MG63 (cell line): ENCODE data around the gene ARHGEF26. TPM values are rescaled to one million over a fixed set of nuclear protein-coding genes. Genes with fewer than 3 reads are reported as not detected.

Source experiments
- DNase-seq: peaks from one replicate; pipeline ENCODE4 v3.0.0-alpha.2; 2020
- H3K27me3 ChIP-seq: fragments of 250-450 bp; sonication (Bioruptor Pico); 2 replicates; pipeline ENCODE4 v1.5.1; 2020; ENCODE audit warnings: mild to moderate bottlenecking, moderate library complexity
- H3K36me3 ChIP-seq: fragments of 250-450 bp; sonication (Bioruptor Pico); 2 replicates; pipeline ENCODE4 v1.5.1; 2020; ENCODE audit warnings: mild to moderate bottlenecking, moderate library complexity
- H3K4me3 ChIP-seq: fragments of 250-450 bp; sonication (Bioruptor Pico); 2 replicates; pipeline ENCODE4 v1.5.1; 2020; ENCODE audit warnings: mild to moderate bottlenecking, moderate library complexity
- H3K9me3 ChIP-seq: fragments of 250-450 bp; sonication (Bioruptor Pico); 2 replicates; pipeline ENCODE4 v1.5.1; 2020; ENCODE audit warnings: mild to moderate bottlenecking, moderate library complexity
- total RNA-seq: library from RNA; depleted of rRNA; stranded (reverse); fragments of >200 nt; shearing (Covaris generic); gene quantifications from 2 replicates; pipeline ENCODE4 v1.2.3, GENCODE V29; 2014; ENCODE audit warnings: low replicate concordance

ARHGEF26 gene
- total RNA-seq, 1 experiment from 2014 or later: 0.63 TPM

GRCh38 chr3:154137036-154137435 is 15.8 kb downstream of the ARHGEF26 start:
- Histone ChIP-seq H3K4me3 (no peak overlapping the region), H3K27me3 (peaks cover 3% of the 10 kb centered on the region), H3K9me3 (no peaks in the 10 kb centered on the region), H3K36me3 (no peaks in the 10 kb centered on the region)
- no peak for DNase-seq

- no peak for DNase-seq
- H3K36me3 ChIP-seq: no peaks in the 10 kb centered on the region
- H3K4me3 ChIP-seq: no peak overlapping the region
- H3K9me3 ChIP-seq: no peaks in the 10 kb centered on the region
- peaks cover 3% of the 10 kb centered on the region for H3K27me3 ChIP-seq
These were observed 18.8 kb downstream of the ARHGEF26 start for GRCh38 chr3:154139996-154140436.

DNA sequence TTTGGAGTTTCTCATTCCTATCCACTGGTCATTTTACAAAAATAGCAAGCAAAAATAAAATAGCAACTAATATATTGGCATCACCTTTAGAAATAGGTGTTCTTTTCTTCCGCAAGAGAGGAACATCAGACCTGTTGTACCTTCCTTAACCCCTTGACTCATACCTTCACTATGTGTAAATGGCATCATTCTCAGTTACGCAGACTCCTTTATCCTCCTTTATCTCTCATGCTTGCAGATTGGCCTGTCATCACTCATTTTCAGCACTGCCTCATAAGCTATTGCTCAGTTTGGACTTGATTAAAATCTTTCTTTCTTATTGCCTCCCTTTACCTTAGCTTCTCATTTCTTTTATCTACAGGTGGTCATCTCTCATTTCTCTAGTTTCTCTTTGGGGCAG is 21.4 kb downstream of the ARHGEF26 start:
- H3K36me3 ChIP-seq: no peaks in the 10 kb centered on the region
- no peak for DNase-seq
- H3K27me3 ChIP-seq: peaks cover 3% of the 10 kb centered on the region
- no peaks in the 10 kb centered on the region for H3K9me3 ChIP-seq
- no peak overlapping the region for H3K4me3 ChIP-seq

DNA sequence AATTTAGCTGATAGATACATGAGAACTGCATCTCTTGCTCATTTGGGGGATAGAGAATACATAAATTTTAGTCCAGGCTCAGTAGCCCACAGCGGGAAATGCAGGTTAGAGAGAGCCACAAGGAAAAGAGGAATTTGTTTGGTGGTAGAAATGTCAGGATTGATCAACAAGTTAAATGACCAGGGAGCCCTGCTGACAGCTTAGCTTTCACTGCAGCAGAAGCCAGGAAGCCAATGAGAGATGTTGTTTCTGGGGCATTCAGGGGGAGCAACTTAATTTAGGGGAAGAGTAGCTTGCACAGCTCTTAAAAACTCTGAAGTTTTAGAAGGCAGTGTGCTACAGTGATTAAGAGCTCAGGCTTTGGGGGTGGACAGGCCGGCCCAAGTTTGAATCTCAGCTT is 22.7 kb downstream of the ARHGEF26 start:
- DNase-seq: no peak
- no peak overlapping the region for H3K4me3 ChIP-seq
- no peaks in the 10 kb centered on the region for H3K36me3 ChIP-seq
- H3K9me3 ChIP-seq: no peaks in the 10 kb centered on the region
- H3K27me3 ChIP-seq: peaks cover 3% of the 10 kb centered on the region

DNA sequence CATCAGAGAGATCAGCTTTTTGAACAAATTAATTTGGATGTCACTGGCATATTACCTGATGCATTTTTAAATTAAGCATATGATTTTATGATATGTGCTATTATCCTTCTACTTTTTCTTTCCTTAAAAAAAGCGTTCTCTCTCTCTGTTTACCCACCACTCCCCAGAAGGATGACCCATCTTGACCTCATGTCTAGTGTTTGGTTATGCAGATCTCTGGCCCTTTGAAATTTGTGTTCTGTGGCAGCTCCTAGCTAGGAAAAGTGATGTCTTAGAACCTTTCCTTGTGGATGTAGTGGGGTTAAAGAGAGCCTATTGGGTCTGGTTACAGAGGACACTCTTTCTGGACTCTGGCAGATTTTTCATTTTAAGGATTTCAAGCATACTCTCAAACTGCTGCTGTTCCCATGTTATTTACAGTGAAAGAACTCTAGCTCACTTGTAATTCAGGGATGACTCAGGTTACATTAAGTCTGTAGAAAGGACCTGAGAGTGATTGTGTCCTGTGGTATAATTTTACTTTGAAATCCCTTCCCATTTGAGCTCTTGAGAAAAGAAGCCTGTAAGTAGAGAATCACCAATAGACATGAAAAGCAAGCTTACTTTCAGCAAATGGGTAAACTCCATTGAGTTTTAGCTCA is 23.8 kb downstream of the ARHGEF26 start:
- H3K4me3 ChIP-seq: no peak overlapping the region
- DNase-seq: no peak
- H3K27me3 ChIP-seq: peaks cover 3% of the 10 kb centered on the region; the same call in 1 of the 2 replicates
- no peaks in the 10 kb centered on the region for H3K9me3 ChIP-seq
- H3K36me3 ChIP-seq: no peaks in the 10 kb centered on the region

DNA sequence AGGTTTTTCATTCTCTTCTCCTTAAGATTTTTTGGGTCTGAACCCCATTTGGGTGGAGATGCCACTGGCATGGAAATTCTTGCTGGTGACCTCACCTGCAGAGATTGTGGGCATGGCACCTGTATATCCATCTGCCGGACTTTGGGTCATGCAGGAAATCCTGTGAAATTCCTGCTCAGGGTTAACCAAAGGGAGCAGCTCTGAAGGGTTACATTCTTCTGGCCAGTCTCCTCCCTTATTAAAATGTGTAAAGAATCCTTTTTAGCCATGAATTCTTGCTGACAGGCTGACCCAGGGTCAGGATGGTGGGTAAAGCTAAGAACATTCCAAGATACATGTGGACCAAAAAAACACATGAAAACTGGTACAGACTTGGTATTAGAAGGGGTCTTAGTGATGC is 27.4 kb downstream of the ARHGEF26 start:
- no peak for DNase-seq
- H3K4me3 ChIP-seq: no peak overlapping the region
- no peaks in the 10 kb centered on the region for H3K36me3 ChIP-seq
- no peaks in the 10 kb centered on the region for H3K9me3 ChIP-seq
- peaks cover 3% of the 10 kb centered on the region; the same call in 1 of the 2 replicates for H3K27me3 ChIP-seq

- peaks cover 3% of the 10 kb centered on the region; the same call in 1 of the 2 replicates for H3K27me3 ChIP-seq
- H3K9me3 ChIP-seq: no peaks in the 10 kb centered on the region
- no peak for DNase-seq
- H3K4me3 ChIP-seq: no peak overlapping the region
- H3K36me3 ChIP-seq: no peaks in the 10 kb centered on the region
These were observed 28.1 kb downstream of the ARHGEF26 start for GRCh38 chr3:154149286-154149685.

GRCh38 chr3:154151969-154152368 is 30.8 kb downstream of the ARHGEF26 start:
- no peak overlapping the region for H3K4me3 ChIP-seq
- H3K27me3 ChIP-seq: no peaks in the 10 kb centered on the region
- no peak for DNase-seq
- H3K36me3 ChIP-seq: no peaks in the 10 kb centered on the region
- H3K9me3 ChIP-seq: no peaks in the 10 kb centered on the region

GRCh38 chr3:154152741-154153140 is 31.6 kb downstream of the ARHGEF26 start:
- H3K36me3 ChIP-seq: no peaks in the 10 kb centered on the region
- no peak overlapping the region for H3K4me3 ChIP-seq
- H3K9me3 ChIP-seq: no peaks in the 10 kb centered on the region
- H3K27me3 ChIP-seq: no peaks in the 10 kb centered on the region
- no peak for DNase-seq

DNA sequence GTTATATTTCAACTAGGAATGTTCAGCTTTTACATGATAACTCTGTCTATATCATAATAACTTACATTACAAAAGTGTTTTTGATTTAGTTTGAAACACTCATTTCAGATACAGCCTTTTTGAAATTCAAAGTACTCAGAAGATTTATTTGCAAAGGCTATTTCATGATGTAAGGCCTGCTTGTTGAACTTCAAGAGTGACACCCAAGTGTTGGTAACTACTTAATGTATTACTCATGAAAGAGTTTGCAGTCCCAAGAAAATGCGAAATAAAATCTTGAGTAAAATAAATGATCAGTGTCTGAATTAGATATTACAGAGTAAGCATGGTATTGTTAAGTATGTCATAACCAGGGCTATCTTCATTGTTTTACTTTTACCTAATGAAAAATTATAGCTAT is 35.3 kb downstream of the ARHGEF26 start:
- 0 out of 2 replicates have a peak, but pooled peaks cover 2% of the 10 kb centered on the region for H3K27me3 ChIP-seq
- no peaks in the 10 kb centered on the region for H3K36me3 ChIP-seq
- DNase-seq: no peak
- H3K9me3 ChIP-seq: no peaks in the 10 kb centered on the region
- no peak overlapping the region for H3K4me3 ChIP-seq

- no peak for DNase-seq
- no peaks in the 10 kb centered on the region for H3K36me3 ChIP-seq
- no peaks in the 10 kb centered on the region for H3K9me3 ChIP-seq
- H3K27me3 ChIP-seq: peaks cover 5% of the 10 kb centered on the region
- H3K4me3 ChIP-seq: no peak overlapping the region
These were observed 40.6 kb downstream of the ARHGEF26 start for GRCh38 chr3:154161806-154162205.

GRCh38 chr3:154164387-154164786 is 43.2 kb downstream of the ARHGEF26 start:
- DNase-seq: no peak
- H3K4me3 ChIP-seq: no peak overlapping the region
- no peaks in the 10 kb centered on the region for H3K36me3 ChIP-seq
- peaks cover 3% of the 10 kb centered on the region for H3K27me3 ChIP-seq
- H3K9me3 ChIP-seq: no peaks in the 10 kb centered on the region

DNA sequence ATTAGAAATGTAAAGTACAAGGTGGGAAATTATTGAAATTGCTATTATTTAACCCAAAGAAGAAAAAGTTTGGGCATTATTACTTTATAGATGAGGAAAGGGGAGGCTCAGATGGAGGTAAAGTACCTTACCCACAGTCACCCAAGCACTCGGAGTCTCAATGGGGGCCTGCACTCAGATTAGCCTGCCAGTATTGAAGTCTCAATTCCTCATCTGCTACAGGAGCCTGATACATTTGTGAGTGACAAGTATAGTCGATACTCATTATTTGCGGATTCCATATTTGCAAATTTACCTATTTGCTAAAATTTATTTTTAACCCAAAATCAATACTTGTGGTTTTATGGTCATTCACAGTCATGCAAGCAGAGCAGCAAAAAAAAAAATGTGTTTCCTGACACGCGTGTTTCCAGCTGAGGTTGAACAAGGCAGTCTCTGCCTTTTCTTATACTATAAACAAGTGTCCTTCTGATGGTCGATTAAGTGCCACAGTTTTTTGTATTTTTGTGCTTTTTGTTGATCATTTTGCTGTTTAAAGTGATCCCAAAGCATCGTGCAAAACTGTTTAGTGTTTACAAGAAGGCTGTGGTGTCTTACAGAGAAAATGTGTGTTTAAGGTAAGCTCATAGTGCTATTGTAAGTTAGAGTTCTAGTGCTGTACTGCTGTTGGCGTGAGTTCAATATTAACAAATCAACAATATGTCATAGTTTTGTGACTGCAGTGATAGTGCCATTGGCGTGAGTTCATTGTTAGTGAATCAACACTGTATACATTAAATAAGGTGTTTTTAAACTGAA is 48.0 kb downstream of the ARHGEF26 start:
- H3K27me3 ChIP-seq: peaks cover 2% of the 10 kb centered on the region
- H3K36me3 ChIP-seq: no peaks in the 10 kb centered on the region
- no peaks in the 10 kb centered on the region for H3K9me3 ChIP-seq
- H3K4me3 ChIP-seq: no peak overlapping the region
- no peak for DNase-seq

DNA sequence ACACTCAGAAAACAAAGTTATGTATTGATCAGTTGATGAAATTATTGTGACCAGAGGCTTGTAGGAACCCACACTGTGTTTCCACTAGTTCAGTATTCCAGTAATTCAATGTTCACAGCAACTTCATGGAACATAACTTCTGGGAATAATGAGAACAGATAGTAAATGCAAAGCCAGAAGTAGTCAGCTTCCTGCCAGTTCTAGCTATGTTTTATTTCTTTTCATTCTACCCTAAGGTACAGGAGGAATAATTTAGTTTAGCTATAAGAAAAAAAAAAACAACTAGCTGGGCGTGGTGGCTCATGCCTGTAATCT is 48.6 kb downstream of the ARHGEF26 start:
- Histone ChIP-seq H3K4me3 (no peak overlapping the region), H3K9me3 (no peaks in the 10 kb centered on the region), H3K36me3 (no peaks in the 10 kb centered on the region), H3K27me3 (no peaks in the 10 kb centered on the region; the same call in none of the 2 replicates)
- DNase-seq: no peak

- no peak for DNase-seq
- H3K9me3 ChIP-seq: no peaks in the 10 kb centered on the region
- H3K27me3 ChIP-seq: no peaks in the 10 kb centered on the region; the same call in 1 of the 2 replicates
- no peaks in the 10 kb centered on the region for H3K36me3 ChIP-seq
- no peak overlapping the region for H3K4me3 ChIP-seq
These were observed 49.1 kb downstream of the ARHGEF26 start for GRCh38 chr3:154170300-154170699.

- no peak for DNase-seq
- H3K27me3 ChIP-seq: no peaks in the 10 kb centered on the region
- H3K36me3 ChIP-seq: no peaks in the 10 kb centered on the region
- no peak overlapping the region for H3K4me3 ChIP-seq
- no peaks in the 10 kb centered on the region for H3K9me3 ChIP-seq
These were observed 53.9 kb downstream of the ARHGEF26 start for GRCh38 chr3:154175041-154175440.

- Histone ChIP-seq H3K4me3 (no peak overlapping the region), H3K27me3 (no peaks in the 10 kb centered on the region), H3K9me3 (no peaks in the 10 kb centered on the region), H3K36me3 (no peaks in the 10 kb centered on the region)
- DNase-seq: no peak
These were observed 54.8 kb downstream of the ARHGEF26 start for GRCh38 chr3:154176036-154176435.

- no peaks in the 10 kb centered on the region for H3K36me3 ChIP-seq
- no peak for DNase-seq
- H3K27me3 ChIP-seq: no peaks in the 10 kb centered on the region
- no peaks in the 10 kb centered on the region for H3K9me3 ChIP-seq
- no peak overlapping the region for H3K4me3 ChIP-seq
These were observed 56.2 kb downstream of the ARHGEF26 start for GRCh38 chr3:154177406-154177805.
